GM18951 (cell line): ENCODE data around the gene LRRN4.
"Not testable (repeated sequence)": the region's sequence is repeated elsewhere in the genome, so short reads cannot be mapped to it uniquely, and the experiment has no call there.

Source experiments
- POLR2A ChIP-seq: IDR thresholded peaks from 4 replicates; pipeline ENCODE4 v1.6.1; 2011; ENCODE audit warnings: mild to moderate bottlenecking; ENCODE audit not compliant: insufficient read length, insufficient read depth; ENCODE audit errors: extremely low read depth
- in situ Hi-C: fragments of 300-500 bp; cut with MboI; formaldehyde crosslinking; loops from one replicate; pipeline ENCODE4 v1.12.0; 2022; ENCODE audit warnings: low sequenced_read_pairs, mixed read lengths, inconsistent platforms; ENCODE audit not compliant: unreplicated experiment

The LRRN4 gene

GRCh38 chr20:6075428-6076219 is 21.8 kb upstream of the LRRN4 start:
- TF ChIP-seq POLR2A: no peak
- in situ Hi-C loops: no loop called here

DNA sequence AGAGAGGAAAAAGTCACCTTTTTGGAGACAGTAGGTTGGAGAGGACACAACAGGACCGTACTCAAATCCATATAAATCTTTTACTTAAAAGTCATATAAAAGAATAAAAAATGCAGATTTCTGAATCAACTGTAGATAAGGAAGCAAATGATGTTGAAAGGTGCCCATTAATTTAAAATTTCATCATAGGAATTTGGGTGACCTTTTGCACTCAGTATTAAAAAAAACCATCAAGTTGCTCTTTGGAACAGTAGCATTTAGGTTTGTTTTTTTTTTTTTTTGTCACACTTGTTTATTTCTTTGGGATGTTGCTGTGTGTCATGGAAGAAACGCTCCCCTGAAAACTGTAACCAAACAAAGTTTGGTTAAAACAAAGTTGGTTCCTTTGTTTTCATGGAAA is 20.9 kb upstream of the LRRN4 start:
- in situ Hi-C loops: no loop called here

GRCh38 chr20:6074145-6074561 is 20.3 kb upstream of the LRRN4 start:
- TF ChIP-seq POLR2A: no peak
- in situ Hi-C loops: no loop called here

More for the DNA sequence above, 20.9 kb upstream of the LRRN4 start:
- no peak for TF ChIP-seq POLR2A

GRCh38 chr20:6070829-6071695 is 17.2 kb upstream of the LRRN4 start:
- in situ Hi-C loops: no loop called here
- no peak for TF ChIP-seq POLR2A

- in situ Hi-C loops: no loop called here
- no peak for TF ChIP-seq POLR2A
These were observed 15.8 kb upstream of the LRRN4 start for GRCh38 chr20:6069669-6070068.

DNA sequence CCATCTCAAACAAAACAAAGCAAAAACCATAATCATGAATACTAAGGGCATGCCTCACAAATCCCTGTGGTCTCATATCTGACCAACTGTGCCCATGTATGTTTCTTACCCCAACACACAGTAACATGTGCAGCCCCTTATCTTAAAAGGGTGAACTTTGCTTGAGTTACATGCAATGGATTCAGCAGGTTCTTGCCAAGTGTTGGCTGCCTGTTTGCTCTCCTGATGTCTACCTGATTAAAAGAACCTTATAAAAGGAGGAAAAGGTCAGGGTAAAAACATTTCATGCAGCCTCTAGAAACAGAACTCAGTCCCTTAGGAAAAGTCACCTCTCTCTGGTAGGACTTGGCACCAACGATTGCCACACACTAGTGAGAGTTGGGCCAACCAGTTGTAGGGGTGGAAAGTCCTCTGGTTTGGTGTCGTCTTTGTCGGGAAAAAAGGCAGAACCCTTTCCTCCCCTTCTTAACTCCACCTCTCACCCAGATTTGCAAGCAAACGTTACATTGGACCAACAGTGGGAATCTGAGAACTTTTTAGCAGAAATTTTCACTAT is 14.0 kb upstream of the LRRN4 start:
- TF ChIP-seq POLR2A: no peak
- in situ Hi-C loops: no loop called here

- in situ Hi-C loops: no loop called here
- no peak for TF ChIP-seq POLR2A
These were observed 12.7 kb upstream of the LRRN4 start for GRCh38 chr20:6066582-6066981.

DNA sequence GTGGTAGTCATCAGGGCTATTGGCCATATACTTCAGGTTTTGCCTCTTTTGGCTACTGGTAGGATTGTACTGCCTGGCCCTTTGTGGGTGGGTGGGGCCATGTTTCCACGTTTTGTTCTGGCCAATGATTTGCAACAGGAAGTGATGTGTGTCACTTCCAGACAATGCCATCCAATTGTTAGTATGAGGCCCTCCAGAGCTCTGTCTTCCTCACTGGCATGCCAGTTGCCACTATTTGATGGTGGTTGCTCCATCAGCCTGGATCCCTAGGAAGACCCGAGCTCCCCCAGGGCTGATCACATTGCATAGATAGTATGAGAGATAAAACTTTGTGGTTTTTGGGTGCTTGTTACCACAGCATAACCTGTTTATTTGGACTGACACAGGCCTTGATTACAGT is 7.7 kb upstream of the LRRN4 start:
- no peak for TF ChIP-seq POLR2A
- in situ Hi-C loops: no loop called here

DNA sequence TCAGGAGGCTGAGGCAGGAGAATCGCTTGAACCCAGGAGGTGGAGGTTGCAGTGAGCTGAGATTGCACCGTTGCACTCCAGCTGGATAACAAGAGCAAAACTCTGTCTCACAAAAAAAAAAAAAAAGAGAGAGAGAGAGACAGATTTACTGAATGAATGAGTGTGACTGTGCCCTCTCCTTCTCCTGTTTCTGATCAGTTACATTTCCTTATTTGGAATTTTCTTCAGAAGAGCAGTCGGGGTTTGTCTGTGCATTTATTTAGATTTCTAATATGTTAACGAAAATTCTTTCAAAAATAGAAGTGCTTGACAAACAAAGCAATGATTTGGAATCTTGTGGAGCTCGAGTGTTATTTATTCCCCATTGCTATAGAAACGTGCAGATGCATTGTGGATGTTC is 6.4 kb upstream of the LRRN4 start:
- no peak for TF ChIP-seq POLR2A
- in situ Hi-C loops: no loop called here

GRCh38 chr20:6058684-6059295 is 4.9 kb upstream of the LRRN4 start:
- no peak for TF ChIP-seq POLR2A
- in situ Hi-C loops: no loop called here

- TF ChIP-seq POLR2A: no peak
- in situ Hi-C loops: no loop called here
These were observed 3.8 kb upstream of the LRRN4 start for GRCh38 chr20:6057691-6058090.

DNA sequence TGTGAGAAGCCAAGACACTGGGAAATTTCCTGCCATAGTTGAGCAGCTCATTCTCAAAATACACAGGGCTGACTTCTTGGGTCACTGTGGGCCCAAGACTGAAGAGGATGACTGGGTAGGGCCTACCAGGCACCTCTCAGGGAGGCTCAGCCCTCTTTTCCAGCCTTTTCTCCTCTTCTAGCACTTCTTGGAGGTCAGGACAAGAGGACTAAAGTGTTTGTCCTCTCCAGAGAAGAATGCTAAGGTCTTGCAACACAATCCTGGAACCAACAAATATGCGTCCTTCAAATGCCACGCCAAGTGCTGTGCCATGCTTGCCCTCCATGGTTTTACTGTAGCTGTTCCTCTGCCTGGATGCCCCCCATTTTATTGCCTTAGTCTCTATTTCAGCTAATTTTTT is 3.3 kb upstream of the LRRN4 start:
- in situ Hi-C loops: no loop called here
- TF ChIP-seq POLR2A: no peak

DNA sequence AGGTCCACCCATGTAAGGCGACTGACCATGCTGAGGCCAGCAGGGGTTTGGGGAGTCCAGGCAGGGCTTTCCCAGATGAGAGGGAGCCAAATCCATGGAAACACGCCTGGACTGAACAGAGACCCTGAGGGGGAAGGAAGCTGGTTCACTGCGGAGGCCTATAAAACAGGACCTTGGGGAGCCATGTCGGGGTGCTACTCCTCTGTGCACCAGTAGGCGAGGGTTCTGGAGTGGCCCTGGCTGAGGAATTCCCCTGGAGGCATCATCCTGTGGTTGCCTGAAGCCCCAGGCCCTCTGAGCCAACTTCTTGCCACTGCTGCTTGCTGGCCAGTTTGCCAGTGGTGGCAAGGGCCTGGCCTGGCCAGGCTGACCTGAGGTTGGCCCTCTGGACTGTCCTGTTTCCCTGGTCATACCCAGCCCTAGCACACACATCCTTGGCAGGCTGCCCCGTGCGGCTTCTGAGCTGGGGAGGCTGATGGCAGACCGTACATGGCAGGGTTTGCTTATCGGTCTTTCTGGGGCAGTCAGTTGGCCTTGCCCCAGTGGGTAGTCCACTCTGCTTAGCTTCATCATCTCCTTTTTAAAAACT is 2.2 kb upstream of the LRRN4 start:
- TF ChIP-seq POLR2A: no peak
- in situ Hi-C loops: no loop called here

GRCh38 chr20:6055161-6055783 is 1.4 kb upstream of the LRRN4 start:
- TF ChIP-seq POLR2A: no peak
- in situ Hi-C loops: no loop called here

- in situ Hi-C loops: not testable (repeated sequence)
These were observed 810 bp upstream of the LRRN4 start for GRCh38 chr20:6054689-6055051.
